22Rv1 (cell line): ENCODE results near the gene ATP6V1E1.
A peak's percentile ranks its signal among the peaks of the same experiment; 100 is the strongest.

ENCODE experiments used
- H3K27ac ChIP-seq: fragments of 450-650 bp; 2 replicates; pipeline ENCODE4 v1.5.1; 2017
- CTCF ChIP-seq: fragments of 450-650 bp; IDR thresholded peaks from 2 replicates; pipeline ENCODE4 v1.5.1; 2017; ENCODE audit warnings: mild to moderate bottlenecking
- ZFX ChIP-seq: fragments of 450-650 bp; IDR thresholded peaks from 2 replicates; pipeline ENCODE4 v1.6.1; 2017; ENCODE audit warnings: antibody characterized with exemption, borderline replicate concordance

The ATP6V1E1 gene

GRCh38 chr22:17639247-17639741 lies 10.7 kb upstream of the ATP6V1E1 start:
- H3K27ac ChIP-seq, result peak overlapping the region; percentile 96
- TF ChIP-seq ZFX (no peak), CTCF (no peak)

GRCh38 chr22:17638432-17639246 lies 10.1 kb upstream of the ATP6V1E1 start, which contains the start of gene BCL2L13:
TSS of gene BCL2L13 (plus strand) at chr22:17638757. CDS start at chr22:17655712, 16,955 bp downstream.
- peak within 1 kb of the TSS; percentile 96 for H3K27ac ChIP-seq
- TF ChIP-seq CTCF (no peak), ZFX (no peak)

GRCh38 chr22:17638182-17638431 lies 9.6 kb upstream of the ATP6V1E1 start:
- peak overlapping the region; percentile 96 for H3K27ac ChIP-seq
- TF ChIP-seq ZFX (no peak), CTCF (no peak)

GRCh38 chr22:17637490-17638181 lies 9.1 kb upstream of the ATP6V1E1 start:
- H3K27ac ChIP-seq, result peak overlapping the region; percentile 96
- no peak for TF ChIP-seq CTCF
- no peak for TF ChIP-seq ZFX

GRCh38 chr22:17636850-17637249 lies 8.3 kb upstream of the ATP6V1E1 start:
- peak overlapping the region; percentile 96 for H3K27ac ChIP-seq

- no peak overlapping the region for H3K27ac ChIP-seq
- TF ChIP-seq ZFX (no peak), CTCF (no peak)
Measured at GRCh38 chr22:17634696-17635095, 6.1 kb upstream of the ATP6V1E1 start.

- TF ChIP-seq CTCF (no peak), ZFX (no peak)
- no peak overlapping the region for H3K27ac ChIP-seq
Measured at GRCh38 chr22:17633998-17634323, 5.4 kb upstream of the ATP6V1E1 start.
